Ammon's horn (tissue), 1 donor: ENCODE measurements around the gene TNFSF12.

ENCODE experiments used
- DNase-seq: peaks from one replicate; pipeline ENCODE4 v3.0.0-alpha.2; 2016; ENCODE audit warnings: low spot score

Gene TNFSF12

DNA sequence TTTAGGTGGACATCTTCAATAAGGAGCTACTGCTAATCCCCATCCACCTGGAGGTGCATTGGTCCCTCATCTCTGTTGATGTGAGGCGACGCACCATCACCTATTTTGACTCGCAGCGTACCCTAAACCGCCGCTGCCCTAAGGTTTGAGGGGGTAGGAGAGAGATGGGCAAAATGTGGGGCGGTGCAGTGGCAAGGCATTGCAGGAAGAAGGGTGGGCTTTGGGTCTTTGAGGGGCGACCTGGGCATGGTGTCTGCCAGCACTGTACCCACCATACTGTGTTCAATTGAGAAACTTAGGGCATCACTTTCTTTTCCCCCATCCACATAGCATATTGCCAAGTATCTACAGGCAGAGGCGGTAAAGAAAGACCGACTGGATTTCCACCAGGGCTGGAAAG, 21.5 kb downstream of the TNFSF12 start:
- DNase-seq: no peak

DNA sequence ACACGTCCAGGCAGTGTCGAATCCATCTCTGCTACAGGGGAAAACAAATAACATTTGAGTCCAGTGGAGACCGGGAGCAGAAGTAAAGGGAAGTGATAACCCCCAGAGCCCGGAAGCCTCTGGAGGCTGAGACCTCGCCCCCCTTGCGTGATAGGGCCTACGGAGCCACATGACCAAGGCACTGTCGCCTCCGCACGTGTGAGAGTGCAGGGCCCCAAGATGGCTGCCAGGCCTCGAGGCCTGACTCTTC, 23.4 kb downstream of the TNFSF12 start:
- no peak for DNase-seq

DNA sequence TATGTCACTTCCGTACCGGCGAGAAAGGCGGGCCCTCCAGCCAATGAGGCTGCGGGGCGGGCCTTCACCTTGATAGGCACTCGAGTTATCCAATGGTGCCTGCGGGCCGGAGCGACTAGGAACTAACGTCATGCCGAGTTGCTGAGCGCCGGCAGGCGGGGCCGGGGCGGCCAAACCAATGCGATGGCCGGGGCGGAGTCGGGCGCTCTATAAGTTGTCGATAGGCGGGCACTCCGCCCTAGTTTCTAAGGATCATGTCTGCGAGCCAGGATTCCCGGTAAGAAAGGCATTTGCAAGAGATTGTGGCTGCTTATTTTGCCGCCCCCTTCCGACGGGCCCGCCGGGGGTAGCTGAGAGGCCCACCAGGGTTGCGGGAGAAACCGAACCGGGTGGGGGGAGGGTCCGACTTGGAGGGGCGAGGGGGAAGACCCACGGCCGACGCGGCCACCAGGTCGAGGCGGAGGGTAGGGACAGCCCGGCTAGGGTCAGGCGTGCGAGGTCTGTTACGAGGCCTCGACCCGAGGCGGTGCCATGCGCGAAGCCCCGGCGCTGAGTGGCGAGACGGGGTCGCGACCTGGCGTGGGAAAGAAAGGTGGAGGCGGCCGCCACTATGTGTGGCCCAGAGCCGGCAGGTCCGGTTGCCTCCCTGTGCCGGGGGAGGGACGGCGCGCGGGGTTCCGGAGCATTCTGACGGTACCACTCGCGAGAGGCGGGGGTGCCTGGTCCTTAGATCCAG, 23.9 kb downstream of the TNFSF12 start:
- peak; percentile 99 for DNase-seq

DNA sequence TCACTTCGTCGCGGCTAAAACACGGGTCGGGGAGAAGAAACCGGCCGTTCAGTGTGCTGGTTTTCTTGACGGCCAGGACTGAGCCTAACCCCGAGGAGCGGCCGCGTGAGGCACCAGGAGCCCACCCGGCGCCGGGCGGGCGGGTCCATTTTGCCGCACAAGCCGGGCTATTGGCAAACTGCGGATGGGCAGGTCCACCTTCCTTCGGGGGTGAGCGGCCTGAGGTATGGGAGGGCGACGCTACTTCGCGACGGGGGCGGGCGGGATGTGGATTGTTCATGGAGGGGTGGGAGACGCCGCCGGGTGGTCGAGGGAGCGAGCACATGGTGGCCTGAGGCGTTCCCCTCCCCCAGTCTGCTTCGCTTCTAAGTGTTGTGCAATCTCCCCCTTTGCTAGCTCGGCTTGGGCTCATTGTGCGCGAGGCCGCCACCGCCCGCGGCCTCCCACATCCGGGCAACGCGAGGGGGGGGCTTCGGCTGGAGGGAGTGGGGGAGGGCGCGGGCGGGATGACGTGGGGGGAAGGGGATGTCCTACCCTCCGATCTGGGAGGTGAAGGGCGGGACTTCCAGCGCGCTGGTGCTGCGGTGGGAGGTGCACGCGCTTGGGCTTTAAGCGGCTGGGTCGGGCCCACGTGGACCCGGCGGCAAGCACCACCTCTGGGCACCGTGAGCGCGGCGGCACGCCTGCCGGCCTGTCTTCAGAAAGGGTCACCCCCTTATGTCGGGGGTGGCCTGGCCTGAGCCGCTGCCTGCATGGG, 24.6 kb downstream of the TNFSF12 start:
- DNase-seq: peak; percentile 94

DNA sequence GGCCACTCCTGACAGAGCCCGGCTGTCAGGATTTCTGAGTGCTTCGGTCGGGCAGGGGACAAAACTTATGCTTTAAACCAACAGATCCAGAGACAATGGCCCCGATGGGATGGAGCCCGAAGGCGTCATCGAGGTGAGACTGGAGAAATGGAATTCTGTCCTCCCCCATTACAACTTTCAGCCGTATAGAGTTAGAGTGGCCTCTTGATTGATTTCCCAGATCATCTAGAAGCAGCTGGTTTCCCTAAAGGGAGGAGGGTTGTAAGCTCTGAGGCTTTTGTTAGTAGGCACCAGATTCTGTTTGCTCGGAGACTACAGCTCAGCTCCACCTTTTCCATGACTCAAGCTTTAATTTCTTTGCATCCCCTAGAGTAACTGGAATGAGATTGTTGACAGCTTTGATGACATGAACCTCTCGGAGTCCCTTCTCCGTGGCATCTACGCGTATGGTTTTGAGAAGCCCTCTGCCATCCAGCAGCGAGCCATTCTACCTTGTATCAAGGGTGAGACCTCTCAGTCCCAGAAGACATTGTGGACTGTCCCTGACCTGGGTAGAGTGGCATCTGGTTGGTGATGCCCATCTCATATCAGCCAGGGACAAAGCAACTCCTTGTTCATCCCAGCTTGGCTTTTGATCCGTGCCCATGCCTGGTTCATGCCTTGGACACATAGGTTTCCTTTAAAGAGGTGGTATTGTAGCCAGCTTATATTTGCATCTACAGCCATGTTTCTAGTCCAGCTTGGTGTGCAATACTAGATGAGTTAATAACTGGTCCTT, 25.5 kb downstream of the TNFSF12 start:
- DNase-seq: no peak

DNA sequence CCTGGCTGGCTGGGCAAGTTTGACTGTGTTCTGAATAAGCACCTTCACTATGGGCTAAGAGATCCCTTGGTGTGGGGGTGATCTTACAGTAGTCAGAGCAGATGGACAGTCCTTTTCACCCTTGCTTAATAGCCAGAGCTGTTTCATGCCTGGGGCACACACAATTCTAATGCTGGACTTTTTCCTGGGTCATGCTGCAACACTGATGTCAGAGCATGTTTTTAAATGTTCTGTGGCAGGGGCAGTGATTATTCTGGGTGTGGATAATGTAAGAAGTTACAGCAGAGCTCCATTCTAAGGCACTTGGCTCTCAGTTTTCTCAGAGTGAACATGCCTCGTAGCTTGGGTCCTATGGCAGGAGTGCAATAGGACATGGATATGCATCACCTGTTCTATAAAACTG, 26.6 kb downstream of the TNFSF12 start:
- no peak for DNase-seq

DNA sequence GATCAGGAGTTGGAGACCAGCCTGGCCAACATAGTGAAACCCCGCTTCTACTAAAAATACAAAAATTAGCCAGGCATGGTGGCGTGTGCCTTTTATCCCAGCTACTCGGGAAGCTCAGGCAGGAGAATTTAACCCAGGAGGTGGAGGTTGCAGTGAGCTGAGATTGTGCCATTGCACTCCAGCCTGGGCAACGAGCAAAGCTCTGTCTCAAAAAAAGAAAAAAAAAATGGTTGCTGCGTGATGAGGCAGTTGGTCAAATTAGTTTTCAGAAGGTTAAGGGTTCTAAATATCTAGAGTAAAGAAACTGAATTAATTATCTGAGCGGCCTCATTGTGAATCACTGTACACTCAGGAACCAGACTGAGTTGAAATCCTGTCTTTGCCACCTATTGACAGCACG, 27.1 kb downstream of the TNFSF12 start:
- no peak for DNase-seq

DNA sequence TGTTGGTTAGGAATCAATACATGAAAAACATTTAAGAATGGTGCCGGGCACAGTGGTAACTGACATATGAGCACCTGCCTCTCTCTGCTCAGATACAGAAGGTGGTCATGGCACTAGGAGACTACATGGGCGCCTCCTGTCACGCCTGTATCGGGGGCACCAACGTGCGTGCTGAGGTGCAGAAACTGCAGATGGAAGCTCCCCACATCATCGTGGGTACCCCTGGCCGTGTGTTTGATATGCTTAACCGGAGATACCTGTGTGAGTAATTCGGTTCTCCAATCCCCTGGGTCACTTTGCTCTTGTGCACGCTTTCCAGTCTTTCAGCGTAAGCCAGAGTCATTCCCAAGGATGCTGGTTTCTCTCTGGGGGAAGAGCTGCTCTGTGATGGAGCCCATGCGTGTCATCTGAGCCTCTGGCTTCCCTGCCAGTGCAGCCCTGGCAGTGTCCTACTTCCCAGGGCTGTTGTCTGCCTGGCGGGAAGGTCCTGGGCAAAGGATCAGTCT, 27.6 kb downstream of the TNFSF12 start:
- DNase-seq: no peak

DNA sequence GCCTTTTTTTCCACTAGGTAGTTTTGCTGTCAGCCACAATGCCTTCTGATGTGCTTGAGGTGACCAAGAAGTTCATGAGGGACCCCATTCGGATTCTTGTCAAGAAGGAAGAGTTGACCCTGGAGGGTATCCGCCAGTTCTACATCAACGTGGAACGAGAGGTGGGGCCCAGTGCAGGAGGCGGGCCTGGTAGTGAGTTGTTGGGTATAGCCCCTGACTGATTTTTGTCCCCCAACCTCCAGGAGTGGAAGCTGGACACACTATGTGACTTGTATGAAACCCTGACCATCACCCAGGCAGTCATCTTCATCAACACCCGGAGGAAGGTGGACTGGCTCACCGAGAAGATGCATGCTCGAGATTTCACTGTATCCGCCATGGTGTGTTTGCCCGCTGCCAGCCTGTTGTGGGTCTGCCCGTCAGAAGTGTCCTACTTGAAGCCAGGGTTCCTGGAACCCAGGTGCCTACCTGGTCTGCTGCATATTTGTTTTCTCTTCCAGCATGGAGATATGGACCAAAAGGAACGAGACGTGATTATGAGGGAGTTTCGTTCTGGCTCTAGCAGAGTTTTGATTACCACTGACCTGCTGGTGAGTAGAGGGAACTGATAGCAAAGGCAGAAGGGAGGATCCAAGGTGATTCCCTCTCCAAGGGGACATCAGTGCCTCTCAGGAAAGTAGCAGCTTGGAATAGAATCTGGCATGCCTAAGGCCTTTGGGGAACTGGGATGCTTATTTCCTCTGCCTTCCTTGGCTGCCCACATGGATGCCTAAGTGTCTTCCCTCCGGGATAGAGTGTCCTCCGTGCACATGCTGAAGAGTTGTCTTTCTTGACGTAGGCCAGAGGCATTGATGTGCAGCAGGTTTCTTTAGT, 28.7 kb downstream of the TNFSF12 start:
- DNase-seq: no peak

DNA sequence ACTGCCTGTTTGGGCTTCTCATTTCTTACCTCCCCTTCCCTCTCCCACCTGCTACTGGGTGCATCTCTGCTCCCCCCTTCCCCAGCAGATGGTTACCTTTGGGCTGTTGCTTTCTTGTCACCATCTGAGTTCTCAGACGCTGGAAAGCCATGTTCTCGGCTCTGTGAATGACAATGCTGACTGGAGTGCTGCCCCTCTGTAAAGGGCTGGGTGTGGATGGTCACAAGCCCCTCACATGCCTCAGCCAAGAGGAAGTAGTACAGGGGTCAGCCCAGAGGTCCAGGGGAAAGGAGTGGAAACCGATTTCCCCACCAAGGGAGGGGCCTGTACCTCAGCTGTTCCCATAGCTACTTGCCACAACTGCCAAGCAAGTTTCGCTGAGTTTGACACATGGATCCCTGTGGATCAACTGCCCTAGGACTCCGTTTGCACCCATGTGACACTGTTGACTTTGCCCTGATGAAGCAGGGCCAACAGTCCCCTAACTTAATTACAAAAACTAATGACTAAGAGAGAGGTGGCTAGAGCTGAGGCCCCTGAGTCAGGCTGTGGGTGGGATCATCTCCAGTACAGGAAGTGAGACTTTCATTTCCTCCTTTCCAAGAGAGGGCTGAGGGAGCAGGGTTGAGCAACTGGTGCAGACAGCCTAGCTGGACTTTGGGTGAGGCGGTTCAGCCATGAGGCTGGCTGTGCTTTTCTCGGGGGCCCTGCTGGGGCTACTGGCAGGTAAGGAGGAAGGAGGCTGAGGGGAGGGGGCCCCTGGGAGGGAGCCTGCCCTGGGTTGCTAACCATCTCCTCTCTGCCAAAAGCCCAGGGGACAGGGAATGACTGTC, 30.4 kb downstream of the TNFSF12 start, which contains the start of gene CD68:
TSS of gene CD68 (plus strand) at position 638 of the 833 bp plus-strand sequence. CDS start at position 678, 40 bp downstream.
- peak; percentile 70 for DNase-seq

DNA sequence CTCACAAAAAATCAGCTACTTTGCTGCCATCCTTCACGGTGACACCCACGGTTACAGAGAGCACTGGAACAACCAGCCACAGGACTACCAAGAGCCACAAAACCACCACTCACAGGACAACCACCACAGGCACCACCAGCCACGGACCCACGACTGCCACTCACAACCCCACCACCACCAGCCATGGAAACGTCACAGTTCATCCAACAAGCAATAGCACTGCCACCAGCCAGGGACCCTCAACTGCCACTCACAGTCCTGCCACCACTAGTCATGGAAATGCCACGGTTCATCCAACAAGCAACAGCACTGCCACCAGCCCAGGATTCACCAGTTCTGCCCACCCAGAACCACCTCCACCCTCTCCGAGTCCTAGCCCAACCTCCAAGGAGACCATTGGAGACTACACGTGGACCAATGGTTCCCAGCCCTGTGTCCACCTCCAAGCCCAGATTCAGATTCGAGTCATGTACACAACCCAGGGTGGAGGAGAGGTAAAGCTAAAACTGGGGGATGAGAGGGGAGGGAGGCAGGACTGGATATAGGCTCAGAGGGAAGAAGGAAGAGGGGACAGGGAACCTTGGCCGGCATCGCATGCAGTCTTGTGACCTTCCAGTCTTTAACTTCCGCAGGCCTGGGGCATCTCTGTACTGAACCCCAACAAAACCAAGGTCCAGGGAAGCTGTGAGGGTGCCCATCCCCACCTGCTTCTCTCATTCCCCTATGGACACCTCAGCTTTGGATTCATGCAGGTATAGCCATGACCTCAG, 31.2 kb downstream of the TNFSF12 start:
- no peak for DNase-seq

DNA sequence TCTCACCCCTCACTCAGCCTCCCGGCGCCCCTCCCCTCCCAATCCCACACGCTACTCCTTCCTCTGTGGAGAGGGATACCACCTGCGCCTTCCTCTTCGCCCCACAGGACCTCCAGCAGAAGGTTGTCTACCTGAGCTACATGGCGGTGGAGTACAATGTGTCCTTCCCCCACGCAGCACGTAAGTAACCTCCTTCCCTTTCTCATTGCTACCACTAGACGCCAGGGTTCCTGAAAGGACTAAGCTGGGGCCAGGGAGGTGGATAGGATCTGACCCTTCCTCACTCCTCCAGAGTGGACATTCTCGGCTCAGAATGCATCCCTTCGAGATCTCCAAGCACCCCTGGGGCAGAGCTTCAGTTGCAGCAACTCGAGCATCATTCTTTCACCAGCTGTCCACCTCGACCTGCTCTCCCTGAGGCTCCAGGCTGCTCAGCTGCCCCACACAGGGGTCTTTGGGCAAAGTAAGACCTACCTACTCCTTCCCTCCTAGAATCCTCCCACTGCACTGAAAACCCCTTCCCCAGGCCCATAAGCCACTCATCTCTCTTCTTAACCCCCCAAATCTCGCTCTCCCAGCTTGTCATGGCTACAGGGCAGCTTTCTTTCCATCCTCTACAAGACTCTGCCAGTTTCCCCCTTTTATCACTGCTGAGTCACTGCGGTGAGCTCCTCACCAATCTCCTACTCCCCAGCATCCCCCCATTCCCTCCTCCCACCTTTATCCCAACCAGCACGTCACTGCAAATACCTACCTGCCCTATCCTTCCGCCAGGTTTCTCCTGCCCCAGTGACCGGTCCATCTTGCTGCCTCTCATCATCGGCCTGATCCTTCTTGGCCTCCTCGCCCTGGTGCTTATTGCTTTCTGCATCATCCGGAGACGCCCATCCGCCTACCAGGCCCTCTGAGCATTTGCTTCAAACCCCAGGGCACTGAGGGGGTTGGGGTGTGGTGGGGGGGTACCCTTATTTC, 32.0 kb downstream of the TNFSF12 start:
- no peak for DNase-seq

DNA sequence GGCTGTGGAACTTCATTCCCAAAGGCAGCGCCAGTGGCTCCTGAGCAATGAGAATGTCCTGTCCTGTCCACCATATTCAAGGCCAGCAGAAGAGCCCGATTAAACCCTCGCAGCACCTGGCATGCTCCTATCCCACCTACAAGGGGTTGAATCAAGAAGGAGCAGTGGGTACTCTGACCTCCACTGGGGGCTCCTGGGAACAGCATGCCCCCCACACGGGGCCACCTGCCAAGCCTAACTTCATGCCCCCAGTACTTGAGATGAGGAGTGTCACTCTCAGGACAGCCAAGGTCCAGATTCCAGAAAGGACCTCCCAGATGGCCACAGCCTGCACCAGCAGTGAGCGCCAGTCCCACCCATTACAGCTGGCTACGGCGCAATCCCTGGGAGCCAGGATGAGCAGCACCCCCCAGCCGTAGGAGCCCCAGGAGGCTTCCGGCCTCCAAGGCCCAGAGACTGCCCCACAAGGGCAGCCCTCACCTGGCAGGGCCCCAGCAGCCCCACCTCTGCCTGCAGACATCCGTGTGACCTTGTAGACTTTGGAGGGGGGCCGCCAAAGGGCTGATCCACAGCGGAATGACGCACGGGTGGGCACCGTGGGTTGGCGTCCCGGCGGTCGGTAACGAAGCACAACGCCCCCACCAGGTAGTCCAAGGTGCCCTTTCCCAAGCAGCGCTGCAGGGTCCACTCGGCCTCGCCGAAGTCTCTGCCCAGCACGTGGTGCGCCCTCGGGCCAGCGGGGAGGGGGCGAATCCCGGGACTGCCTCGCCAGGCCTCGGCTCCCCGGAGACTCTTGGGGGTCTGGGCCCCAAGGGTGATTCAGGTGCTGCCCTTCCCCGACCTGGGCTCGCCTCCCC, 33.8 kb downstream of the TNFSF12 start:
- no peak for DNase-seq

DNA sequence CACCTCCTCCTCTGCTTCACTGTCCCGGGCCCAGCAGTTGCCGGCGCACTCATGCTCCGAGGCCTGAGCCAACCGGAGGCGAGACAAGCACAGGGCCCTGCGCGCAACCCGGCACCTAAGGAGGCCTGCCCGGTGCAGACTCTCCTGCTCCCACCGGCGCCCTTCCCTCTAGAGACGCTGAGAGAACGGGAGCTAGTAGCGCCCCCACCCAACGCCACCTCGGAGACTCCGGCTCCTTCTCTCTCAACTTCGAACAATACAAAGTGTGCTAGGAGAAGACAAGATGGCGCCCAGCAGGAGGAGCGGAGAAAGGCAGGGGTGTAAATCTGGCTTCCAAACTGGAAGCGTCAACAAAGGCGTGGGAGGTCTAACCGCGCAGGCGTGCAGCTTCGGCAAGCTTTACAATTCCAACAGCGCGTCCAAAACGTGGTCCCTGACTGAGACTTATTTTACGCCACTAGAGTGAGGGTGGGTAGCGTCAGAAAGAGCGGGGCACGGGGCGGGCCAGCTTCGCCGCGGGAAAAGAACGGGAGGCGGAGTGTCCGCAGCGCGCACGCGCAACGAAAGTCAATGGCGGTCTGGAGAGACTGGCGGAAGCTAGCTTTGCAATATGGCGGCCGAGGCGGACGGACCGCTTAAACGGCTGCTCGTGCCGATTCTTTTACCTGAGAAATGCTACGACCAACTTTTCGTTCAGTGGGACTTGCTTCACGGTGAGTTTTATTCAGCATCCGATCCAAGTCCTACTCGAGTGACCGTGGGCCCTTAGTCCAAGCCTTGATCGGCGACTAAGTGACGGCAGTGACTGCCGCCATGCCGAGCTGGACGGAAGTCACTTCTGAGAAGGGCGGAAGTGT, 34.6 kb downstream of the TNFSF12 start, which contains the start of gene MPDU1:
TSS of gene MPDU1 (plus strand) at position 600 of the 857 bp plus-strand sequence. CDS start at position 611, 11 bp downstream.
- DNase-seq: peak; percentile 97

DNA sequence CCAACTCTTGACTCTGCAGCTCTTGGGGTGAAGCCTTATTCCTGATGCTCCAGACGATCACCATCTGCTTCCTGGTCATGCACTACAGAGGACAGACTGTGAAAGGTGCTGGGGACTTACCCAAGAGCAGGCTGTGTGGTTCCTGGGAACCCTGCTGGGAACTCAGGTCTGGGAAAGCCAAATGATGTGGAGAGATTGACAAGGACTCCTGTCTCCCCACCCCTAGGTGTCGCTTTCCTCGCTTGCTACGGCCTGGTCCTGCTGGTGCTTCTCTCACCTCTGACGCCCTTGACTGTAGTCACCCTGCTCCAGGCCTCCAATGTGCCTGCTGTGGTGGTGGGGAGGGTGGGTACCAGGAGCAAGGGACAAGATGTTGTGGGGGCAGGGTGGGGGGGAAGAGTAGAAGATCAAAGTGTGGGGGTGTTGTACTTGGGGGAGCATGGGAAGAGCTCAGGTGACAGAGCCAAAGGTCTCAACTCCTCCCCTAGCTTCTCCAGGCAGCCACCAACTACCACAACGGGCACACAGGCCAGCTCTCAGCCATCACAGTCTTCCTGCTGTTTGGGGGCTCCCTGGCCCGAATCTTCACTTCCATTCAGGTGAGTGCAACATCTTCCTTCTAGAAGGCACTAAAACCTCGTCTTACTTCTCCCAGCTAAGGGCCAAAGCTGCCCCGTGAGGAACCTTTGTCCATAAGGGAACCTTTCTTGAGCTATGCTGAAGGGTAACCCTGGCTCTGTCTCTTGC, 38.0 kb downstream of the TNFSF12 start:
- DNase-seq: no peak
